Fibroblast of skin of scalp (primary cell): ENCODE results near the gene BLVRB.
A peak's percentile ranks its signal among the peaks of the same experiment; 100 is the strongest.
"Not testable (repeated sequence)": the region's sequence is repeated elsewhere in the genome, so short reads cannot be mapped to it uniquely, and the experiment has no call there.

ENCODE experiments used
- DNase-seq: peaks from one replicate; pipeline ENCODE4 v3.0.0-alpha.2; 2013

BLVRB gene

GRCh38 chr19:40486017-40486416, 20.5 kb upstream of the BLVRB start:
- DNase-seq, result no peak

GRCh38 chr19:40475878-40476644, 10.5 kb upstream of the BLVRB start:
- not testable (repeated sequence) for DNase-seq

- DNase-seq, result no peak
These were observed 9.2 kb upstream of the BLVRB start for GRCh38 chr19:40474737-40475136.

GRCh38 chr19:40472516-40472915, 7.0 kb upstream of the BLVRB start:
- DNase-seq, result no peak

- DNase-seq, result no peak
These were observed 5.6 kb upstream of the BLVRB start for GRCh38 chr19:40471111-40471510.

- no peak for DNase-seq
These were observed 3.5 kb upstream of the BLVRB start for GRCh38 chr19:40469011-40469410.

- DNase-seq, result no peak
These were observed 1.6 kb upstream of the BLVRB start, which contains the start of gene SPTBN4 for GRCh38 chr19:40466985-40467734. Gene SPTBN4, plus strand, starts transcription at chr19:40467001. Its CDS starts 5,621 bp downstream, at chr19:40472622.

GRCh38 chr19:40466219-40466984, 857 bp upstream of the BLVRB start:
- no peak for DNase-seq

GRCh38 chr19:40465025-40465556, 454 bp downstream of the BLVRB start:
- peak; percentile 73 for DNase-seq

GRCh38 chr19:40464059-40465024, 1.2 kb downstream of the BLVRB start:
- DNase-seq, result peak; percentile 89

GRCh38 chr19:40463587-40464037, 1.9 kb downstream of the BLVRB start:
- DNase-seq, result peak; percentile 36

GRCh38 chr19:40461669-40462221, 3.8 kb downstream of the BLVRB start:
- DNase-seq, result no peak

GRCh38 chr19:40460185-40460584, 5.4 kb downstream of the BLVRB start:
- no peak for DNase-seq

- DNase-seq, result no peak
These were observed 7.0 kb downstream of the BLVRB start for GRCh38 chr19:40458597-40458974.

- no peak for DNase-seq
These were observed 7.5 kb downstream of the BLVRB start for GRCh38 chr19:40457953-40458596.

- DNase-seq, result no peak
These were observed 8.5 kb downstream of the BLVRB start for GRCh38 chr19:40457048-40457447.

GRCh38 chr19:40453943-40454342, 11.6 kb downstream of the BLVRB start:
- peak; percentile 39 for DNase-seq

GRCh38 chr19:40453151-40453735, 12.3 kb downstream of the BLVRB start:
- DNase-seq, result no peak

GRCh38 chr19:40452016-40452415, 13.5 kb downstream of the BLVRB start:
- DNase-seq, result no peak

- DNase-seq, result no peak
These were observed 14.9 kb downstream of the BLVRB start for GRCh38 chr19:40450664-40451063.
